SU-DHL-6 (cell line): Measurements from ENCODE around the gene ENTREP3.
"Not testable (repeated sequence)": the region's sequence is repeated elsewhere in the genome, so short reads cannot be mapped to it uniquely, and the experiment has no call there.

Experiments
- EZH2phosphoT487 ChIP-seq: fragments of 200-600 bp; sonication (generic), shearing (Covaris generic); conservative IDR thresholded peaks from 2 replicates; pipeline ENCODE4 v1.6.1; 2018; ENCODE audit warnings: mild to moderate bottlenecking, antibody characterized with exemption, low read length, moderate library complexity, mixed read lengths
- TF ChIP-seq, protein P1 (sequence below): fragments of 200-600 bp; sonication (generic); IDR thresholded peaks from one replicate; pipeline ENCODE4 v1.5.1; 2017; ENCODE audit warnings: antibody characterized with exemption, mild to moderate bottlenecking, low read length, moderate library complexity; ENCODE audit not compliant: insufficient read depth, poor library complexity, severe bottlenecking

DNA sequence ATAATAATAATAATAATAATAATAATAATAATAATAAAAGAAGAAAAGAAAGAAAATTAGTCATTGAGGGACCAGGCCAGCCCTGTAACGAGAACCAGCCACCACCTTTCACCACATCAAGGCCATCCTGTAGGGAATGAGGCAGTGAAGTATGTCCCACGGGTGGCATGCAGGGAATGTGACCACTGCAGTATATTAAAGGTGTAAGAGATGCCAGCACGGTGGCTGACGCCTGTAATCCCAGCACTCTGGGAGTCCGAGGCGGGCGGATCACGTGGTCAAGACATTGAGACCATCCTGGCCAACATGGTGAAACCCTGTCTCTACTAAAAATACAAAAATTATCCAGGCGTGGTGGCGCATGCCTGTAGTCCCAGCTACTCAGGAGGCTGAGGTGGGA is 35.7 kb upstream of the ENTREP3 start:
- TF ChIP-seq, protein P1, sequence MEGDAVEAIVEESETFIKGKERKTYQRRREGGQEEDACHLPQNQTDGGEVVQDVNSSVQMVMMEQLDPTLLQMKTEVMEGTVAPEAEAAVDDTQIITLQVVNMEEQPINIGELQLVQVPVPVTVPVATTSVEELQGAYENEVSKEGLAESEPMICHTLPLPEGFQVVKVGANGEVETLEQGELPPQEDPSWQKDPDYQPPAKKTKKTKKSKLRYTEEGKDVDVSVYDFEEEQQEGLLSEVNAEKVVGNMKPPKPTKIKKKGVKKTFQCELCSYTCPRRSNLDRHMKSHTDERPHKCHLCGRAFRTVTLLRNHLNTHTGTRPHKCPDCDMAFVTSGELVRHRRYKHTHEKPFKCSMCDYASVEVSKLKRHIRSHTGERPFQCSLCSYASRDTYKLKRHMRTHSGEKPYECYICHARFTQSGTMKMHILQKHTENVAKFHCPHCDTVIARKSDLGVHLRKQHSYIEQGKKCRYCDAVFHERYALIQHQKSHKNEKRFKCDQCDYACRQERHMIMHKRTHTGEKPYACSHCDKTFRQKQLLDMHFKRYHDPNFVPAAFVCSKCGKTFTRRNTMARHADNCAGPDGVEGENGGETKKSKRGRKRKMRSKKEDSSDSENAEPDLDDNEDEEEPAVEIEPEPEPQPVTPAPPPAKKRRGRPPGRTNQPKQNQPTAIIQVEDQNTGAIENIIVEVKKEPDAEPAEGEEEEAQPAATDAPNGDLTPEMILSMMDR: not testable (repeated sequence)
- TF ChIP-seq EZH2phosphoT487: not testable (repeated sequence)
